LNCaP clone FGC (cell line): Measurements from ENCODE around the gene VWA7.
"Not testable (repeated sequence)": the region's sequence is repeated elsewhere in the genome, so short reads cannot be mapped to it uniquely, and the experiment has no call there.

Experiments used
- DNase-seq: peaks from one replicate; pipeline ENCODE4 v3.0.0-alpha.2; 2011; ENCODE audit warnings: low read depth
- H3K4me3 ChIP-seq: 2 replicates; pipeline ENCODE4 v1.5.1; 2011; ENCODE audit warnings: mild to moderate bottlenecking, low read depth, low read length, control low read depth
- CTCF ChIP-seq: IDR thresholded peaks from 2 replicates; pipeline ENCODE4 v1.5.1; 2012; ENCODE audit warnings: mild to moderate bottlenecking; ENCODE audit not compliant: control insufficient read depth, insufficient read depth; ENCODE audit errors: extremely low read depth

VWA7 gene

GRCh38 chr6:31806470-31807272 is 29.5 kb upstream of the VWA7 start, which contains the start of gene LSM2:
TSS of gene LSM2 (minus strand) at chr6:31806966. CDS start at chr6:31806757, 209 bp downstream.
- peak within 1 kb of the TSS; percentile 76 for H3K4me3 ChIP-seq
- TF ChIP-seq CTCF: no peak
- DNase-seq: peak; percentile 89

- no peak for TF ChIP-seq CTCF
- no peak for DNase-seq
- H3K4me3 ChIP-seq: peak overlapping the region; percentile 76
These were observed 28.9 kb upstream of the VWA7 start for GRCh38 chr6:31805939-31806469.

GRCh38 chr6:31801031-31801927 is 24.2 kb upstream of the VWA7 start:
- not testable (repeated sequence) for H3K4me3 ChIP-seq, DNase-seq

- no peak overlapping the region for H3K4me3 ChIP-seq
- DNase-seq: no peak
- TF ChIP-seq CTCF: no peak
These were observed 22.7 kb upstream of the VWA7 start for GRCh38 chr6:31799781-31800180.

- no peak for DNase-seq
- H3K4me3 ChIP-seq: no peak overlapping the region
- TF ChIP-seq CTCF: no peak
These were observed 20.5 kb upstream of the VWA7 start for GRCh38 chr6:31797588-31797987.

GRCh38 chr6:31796993-31797385 is 19.9 kb upstream of the VWA7 start:
- no peak overlapping the region for H3K4me3 ChIP-seq
- no peak for TF ChIP-seq CTCF
- no peak for DNase-seq
